Stimulated activated CD8-positive, alpha-beta memory T cell treated with anti-CD3 and anti-CD28 coated beads, Interleukin-4, amount 100 ng/mL, for 1 hour (primary cell): ENCODE data around the gene PDP2.
A peak's percentile ranks its signal among the peaks of the same experiment; 100 is the strongest.
"Not testable (repeated sequence)": the region's sequence is repeated elsewhere in the genome, so short reads cannot be mapped to it uniquely, and the experiment has no call there.

Source experiments
- DNase-seq, 2 donors: peaks; one replicate each; pipeline ENCODE4 v3.0.0-alpha.2; 2020; ENCODE audit warnings: low read depth in 2 of 2, low spot score in 1 of 2

The PDP2 gene

DNA sequence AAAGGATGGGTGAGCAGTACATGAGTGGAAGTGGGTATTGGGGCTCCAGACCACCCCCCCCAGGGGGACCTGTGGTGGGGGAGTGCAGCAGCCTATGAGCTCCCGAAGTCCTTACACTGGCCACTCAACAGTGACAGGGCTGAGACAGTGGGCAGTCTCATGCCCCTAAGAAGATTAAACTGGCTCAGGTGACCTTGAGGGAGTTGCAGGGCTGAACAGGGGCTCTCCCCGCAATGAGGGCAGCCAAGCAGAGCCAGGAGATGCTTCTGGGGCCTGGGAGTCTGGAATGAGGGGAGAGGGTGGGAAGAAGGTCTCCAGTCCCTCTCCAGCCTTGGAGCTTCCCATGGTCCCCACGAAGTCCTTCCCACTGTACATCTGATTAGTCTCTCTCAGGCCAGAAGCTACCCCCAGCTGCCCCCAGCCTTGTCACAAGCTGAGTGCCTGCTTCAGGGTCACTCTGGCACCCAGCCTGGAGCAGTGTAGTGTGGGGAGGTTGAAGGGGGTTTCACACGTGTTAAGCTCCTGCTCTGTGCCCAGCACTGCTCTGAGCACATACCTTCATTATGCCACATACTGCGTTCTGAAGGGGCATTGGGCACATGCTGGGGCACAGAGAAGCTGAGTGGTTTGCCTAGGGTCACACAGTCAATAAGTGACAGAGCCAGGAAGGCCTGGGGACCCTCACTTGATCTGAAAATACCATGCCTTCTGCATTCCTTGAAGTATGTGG is 39.4 kb downstream of the PDP2 start:
- no peak for DNase-seq

DNA sequence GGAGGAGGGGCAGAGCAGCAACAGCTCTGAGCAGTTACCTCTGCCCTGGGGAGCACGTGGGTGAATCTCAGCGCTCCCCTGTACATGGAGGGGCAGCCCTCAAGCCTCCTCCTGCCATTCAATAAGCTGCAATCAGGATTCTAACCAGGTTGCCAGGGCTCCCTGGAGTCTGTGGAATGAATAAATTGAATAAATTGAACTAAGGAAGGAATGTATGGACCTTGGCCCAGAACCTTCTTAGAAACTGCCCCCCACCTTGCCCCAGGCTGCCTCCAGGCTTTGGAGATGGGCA is 39.9 kb downstream of the PDP2 start:
- no peak for DNase-seq

DNA sequence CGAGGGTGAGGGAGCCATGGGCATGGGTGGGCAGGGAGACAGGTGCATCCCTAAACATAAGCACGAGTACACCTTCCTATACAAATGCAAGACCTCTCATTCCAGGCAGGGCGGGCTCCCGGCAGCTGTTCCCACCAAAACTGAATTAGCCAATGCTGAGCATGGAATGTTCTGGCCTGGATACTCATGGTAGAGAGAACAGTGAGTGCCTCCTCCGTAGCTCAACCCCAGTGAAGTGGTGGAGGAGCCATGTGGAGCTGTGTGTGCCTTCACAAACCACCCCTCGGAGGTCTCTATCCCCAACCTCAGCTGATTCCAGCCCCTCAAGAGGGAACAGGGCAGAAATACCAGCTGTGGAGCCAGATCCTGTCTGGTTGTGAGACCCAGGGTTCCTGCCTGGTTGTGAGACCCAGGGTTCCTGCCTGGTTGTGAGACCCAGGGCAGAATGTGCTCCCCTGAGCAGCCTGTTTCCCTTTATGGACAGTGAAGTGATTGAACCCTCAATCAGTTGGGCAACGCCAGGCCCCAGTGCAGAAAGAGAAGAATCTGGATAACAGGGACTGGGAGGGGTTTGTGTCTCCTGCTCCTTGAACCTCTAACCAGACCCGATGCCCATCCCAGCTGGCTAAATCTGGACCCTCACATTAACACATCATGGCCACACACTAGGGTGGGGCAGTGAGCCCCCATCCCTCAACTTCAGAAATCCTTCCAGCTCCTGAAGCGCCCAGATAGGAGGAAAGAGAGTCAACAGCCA is 40.8 kb downstream of the PDP2 start:
- no peak for DNase-seq

DNA sequence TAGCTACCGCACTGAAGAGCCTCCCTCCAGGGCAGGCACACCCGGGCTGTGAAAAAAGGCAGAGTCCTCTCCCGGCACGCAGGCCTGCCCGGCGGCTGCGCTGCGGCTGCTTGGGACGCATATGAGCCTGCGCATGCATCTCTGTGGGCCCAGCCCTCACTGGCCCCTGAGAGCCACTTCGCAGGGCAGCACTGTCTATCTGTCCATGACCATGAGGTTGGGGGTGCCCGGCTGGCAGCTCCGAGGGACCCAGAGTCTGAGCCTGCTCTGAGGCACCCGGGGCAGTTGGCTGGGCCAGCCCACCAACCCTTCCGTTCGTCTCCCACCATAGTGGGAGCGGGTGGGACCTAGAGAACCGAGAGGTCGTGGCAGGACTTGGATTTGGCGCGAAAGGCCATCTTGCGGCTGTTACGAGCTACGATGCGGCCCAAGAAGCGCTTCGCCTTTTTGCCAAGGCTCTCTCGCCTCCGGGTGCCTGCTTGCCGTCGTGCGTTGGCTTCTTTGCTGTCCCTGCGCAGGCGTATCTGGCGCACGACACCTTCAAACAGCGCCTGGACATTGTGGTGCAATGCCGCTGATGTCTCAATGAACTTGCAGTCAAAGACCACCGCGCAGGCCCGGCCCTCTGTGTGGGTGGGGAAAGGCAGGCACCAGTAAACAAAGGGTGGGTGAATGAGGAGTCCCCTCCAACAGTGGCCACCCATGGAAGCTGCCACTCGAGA is 41.6 kb downstream of the PDP2 start:
- no peak for DNase-seq

DNA sequence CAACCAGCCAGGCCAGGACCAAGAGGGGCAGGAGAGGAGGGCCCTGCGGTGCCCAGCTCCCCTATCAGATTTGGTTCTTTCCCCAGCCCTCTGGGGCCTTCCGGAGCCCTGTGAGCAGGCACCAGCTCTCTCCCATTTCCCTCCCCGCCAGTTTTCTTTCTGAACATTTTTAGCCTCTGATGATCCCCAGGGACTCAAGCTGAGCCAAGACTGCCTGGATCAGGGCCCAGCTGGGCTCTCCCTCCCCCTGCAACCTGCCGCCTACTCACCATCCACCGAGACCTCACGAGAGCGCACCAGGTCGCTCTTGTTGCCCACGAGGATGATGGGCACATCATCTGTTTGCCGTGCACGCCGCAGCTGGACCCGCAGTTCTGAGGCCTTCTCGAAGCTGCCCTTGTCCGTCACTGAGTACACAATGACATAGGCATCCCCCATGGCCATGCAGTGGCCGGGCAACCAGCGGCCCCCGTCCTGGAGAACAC is 43.0 kb downstream of the PDP2 start:
- DNase-seq, result no peak

DNA sequence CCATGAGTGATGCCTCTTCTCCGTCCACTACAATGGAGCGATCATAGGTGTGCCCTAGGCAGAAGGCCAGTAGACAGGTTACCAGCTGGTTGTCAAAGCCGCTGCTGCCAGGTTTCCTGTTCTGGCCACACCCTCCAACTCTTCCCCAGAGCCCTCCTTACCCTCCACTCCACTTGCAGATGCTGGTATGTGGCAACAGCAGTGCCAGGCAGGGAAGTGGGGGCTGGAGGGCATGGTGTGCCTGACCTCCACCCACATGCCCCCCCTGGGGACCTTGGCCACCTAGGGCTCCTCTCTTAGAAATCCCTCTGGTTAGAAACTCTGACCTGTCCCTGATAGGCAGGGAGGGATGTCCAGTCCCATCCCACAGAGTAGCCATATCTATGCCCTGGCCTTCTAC is 43.6 kb downstream of the PDP2 start:
- no peak for DNase-seq

DNA sequence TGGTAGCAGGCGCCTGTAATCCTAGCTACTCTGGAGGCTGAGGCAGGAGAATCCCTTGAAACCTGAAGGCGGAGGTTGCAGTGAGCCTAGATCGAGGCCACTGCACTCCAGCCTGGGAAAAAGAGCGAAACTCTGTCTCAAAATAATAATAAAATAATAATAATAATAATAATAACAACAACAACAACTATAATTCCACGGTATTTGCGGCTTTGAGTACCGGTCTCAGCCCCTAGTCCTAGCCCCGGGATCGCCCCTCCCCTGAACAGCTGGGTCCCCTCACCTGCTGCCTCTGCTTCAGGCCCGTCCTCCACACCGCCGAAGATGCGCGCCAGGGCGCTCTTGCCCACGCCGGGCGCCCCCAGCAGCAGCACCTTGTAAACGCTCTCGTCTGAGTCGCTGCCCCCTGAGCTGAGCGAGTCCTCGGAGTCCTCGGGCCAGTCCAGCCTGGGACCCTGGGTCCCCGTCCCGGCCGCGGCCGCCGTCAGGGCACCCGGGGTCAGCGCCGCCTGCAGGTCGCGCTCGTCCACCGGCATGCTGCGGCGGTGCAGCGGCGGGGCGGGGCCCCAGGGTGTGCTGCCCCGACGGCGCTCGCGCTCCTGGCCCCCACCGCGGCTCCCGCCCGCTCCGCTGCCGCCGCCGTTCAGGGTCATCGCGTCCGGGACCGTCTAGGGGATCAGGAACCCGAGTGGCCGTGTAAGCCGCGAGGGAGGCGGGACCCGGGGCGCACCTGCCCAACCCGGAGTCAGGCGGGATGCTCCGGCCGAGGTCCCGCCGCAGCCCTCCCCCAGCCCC is 44.4 kb downstream of the PDP2 start:
- DNase-seq, result no peak

DNA sequence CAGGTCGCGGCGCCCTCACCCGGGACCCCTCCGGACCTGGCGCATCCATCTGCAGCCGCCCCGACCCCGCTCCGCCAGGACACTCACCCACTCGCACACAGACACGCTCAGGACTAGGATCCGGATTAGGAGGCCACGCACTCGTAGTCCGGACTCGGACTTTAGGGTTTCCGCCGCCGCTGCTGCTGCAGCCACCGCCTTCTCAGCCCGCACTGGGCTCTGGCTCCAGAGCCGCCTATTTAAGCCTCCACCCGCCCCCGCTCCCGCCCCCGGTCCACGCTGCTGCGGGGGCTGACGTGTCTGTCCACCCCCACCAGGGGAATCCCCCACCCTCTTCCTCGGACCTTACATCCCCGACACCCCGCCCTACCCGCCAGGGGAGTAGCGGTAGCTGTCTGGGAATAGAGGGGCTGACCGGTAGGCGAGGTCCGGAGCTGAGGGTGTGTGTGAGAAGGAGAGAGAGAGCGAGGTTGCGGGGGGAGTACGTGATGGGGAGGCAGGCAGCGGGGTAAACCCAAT is 45.1 kb downstream of the PDP2 start, which contains the start of gene RRAD:
TSS of gene RRAD (minus strand) at position 214 of the 519 bp plus-strand sequence. CDS start 356 bp downstream, outside the sequence.
- no peak for DNase-seq

DNA sequence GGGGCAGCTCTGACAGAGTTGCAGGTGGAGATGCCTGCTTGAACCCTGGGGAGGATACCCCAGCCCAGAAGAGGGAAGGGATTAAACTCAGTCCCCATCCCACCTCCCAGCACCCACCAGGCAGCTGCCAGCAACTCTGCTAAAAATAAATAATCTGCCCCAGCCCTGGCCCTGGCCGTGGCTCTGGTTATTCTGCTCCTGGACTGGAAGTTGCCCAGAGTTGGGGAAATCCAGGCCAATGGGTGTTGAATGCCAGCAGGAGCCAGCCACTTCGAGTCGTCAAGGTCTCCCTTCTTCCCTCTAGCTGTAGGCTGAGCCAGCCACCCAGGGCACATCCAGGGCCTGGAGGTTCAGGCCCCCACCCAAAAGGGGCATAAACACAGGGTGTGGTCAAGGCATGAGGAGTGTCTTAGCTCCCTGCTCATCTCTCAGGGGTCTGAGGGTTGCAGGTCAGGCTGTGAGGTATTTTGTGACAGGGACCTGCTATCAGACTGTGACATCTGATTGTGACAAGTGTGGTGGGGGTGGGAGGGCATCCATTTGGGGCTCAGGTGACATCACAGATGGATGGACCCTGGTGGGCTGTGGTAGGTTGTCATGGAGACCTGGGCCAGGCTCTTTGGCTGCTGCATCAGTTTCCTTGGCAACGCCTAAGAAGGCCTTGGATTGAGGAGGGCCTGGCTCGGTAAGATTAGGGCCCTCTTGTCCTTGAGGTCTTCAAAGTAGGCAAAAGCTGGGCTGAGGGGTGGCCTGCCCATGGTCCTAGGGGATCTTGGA is 46.0 kb downstream of the PDP2 start:
- no peak for DNase-seq

DNA sequence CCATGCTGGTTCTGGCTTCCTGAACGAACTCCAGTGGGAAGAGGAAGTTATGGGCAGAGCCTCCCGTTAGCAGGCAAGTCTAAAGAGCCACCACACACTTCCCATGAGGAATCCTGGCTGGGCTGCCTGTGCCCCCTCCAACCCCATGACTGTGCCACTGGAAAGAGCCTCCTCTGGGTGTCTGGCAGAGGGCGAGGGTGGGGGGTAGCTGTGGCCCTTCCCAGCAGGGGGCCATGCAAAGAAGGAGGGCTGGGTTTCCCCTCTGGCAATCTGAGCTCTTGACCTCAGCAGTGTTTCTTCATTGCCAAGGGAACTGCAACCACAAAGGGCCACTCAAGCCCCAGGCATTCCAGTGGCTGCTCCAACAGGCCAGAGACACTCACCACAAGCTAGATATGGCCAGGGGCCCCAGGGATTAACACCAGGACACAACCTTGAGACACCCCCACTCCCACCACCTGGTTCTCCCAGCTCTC is 46.7 kb downstream of the PDP2 start:
- no peak for DNase-seq

DNA sequence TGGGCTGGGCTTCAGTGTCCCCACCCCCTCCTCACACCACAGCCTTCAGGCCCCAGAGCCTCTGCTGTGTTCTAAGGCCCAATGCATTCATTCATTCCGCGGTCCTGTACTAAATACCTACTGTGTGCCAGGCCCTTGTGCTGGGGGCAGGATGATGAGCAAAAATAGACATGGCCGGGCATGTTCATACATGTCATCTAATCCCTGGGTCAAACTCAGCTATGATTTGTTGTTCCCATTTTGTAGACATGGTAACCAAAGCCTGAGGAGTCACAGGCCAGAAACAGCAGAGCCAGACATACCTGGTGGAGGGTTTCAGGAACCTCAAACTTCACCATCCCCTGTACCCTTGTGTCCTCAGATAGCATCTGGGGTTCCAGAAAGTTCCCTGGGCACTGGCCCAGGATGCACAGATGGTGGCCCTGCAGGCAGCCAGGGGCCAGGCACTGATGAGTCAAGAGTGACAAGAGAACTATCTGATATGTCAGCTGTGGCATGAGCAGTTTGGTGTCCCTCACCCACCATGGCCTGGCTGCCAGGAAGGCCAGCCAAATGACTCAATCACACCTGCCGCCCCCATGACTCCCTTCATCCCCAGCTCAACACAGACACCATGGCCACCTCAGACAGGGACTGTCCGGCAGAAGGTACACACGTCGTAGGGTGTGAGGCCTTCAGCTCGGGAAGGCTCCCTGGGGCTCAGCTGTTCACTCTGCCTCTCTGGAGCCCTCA is 47.8 kb downstream of the PDP2 start:
- DNase-seq, result no peak

DNA sequence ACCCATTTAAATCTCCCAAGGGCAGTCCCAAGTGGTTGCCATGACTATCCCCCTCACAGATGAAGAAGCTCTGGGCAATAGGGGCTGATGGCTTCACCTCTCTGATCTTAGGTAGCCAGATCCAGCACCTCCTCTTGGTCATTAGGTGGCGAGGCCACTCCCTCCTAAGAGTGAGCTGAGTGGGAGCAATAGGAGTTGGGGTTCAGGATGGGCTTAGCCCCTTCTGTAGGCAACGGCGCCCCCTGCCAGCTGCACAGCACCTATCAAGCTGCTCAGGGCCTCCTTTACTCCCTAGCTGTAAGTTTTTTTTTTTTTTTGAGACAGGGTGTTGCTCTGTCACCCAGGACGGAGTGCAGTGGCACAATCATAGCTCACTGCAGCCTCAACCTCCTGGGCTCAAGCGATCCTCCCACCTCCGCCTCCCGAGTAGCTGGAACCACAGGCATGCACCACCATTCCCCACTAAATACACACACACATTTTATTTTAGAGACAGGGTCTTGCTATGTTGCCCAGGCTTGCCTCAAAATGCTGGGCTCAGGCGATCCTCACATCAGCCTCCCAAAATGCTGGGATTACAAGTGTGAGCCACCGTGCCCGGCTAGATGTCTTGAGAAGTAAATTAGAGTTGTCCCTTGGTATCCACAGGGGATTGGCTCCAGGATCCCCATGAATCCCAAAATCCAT is 48.5 kb downstream of the PDP2 start:
- no peak for DNase-seq

DNA sequence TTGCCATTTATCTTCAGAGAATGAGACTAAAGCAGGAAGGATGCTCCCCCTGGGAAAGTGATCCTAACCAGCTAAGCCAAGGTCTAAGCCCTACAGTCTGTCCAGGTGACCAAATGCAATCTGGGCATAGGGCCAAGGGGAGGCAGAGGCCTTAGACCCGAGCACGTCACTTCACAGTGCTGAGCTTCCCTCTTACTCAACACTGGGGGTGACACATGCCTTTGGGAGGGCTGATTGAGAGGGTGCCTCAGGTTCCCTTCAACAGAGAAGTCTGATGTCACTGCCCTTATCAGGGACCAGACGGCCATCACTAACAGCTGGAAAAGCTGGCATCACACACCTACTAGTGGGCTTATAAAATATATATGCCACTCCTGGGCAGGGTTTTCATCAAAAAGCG is 49.9 kb downstream of the PDP2 start:
- DNase-seq, result no peak

DNA sequence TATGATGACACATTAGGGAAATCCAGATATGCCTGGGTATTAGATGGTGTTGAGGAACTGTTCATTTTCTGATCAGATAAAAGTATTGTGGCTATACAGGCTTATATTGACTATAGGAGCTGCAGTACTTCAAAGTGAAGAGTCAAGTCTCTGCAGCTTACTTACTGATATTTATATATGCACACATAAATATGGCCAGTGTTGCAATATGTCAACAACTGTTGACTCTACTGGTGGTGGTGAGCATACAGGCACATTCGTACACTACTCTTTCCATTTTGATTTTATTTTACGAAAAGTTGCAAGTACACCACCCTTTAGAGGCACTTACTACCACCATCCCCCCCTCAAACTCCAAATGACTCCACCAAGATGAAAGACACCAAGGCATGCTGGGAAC is 51.4 kb downstream of the PDP2 start:
- no peak for DNase-seq

DNA sequence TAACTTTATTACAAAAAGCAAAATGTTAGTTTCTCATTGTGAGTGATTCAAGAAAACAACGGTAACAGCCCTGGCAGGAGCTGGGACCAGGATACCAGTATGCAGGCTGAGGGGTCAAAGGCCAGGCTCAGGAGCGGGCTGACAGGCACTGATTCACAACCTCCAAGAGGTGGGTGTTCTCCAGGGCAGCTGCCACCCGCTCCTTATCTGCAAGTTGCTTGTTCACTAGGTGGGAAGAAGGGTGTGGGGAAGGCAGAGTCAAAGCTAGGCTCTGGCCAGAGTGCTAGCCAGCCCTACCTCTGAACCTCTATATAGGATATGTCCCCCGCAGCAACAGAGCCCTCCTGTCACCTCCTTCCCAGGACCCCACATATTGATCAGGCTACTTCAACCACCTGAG is 51.8 kb downstream of the PDP2 start:
- DNase-seq, result no peak

DNA sequence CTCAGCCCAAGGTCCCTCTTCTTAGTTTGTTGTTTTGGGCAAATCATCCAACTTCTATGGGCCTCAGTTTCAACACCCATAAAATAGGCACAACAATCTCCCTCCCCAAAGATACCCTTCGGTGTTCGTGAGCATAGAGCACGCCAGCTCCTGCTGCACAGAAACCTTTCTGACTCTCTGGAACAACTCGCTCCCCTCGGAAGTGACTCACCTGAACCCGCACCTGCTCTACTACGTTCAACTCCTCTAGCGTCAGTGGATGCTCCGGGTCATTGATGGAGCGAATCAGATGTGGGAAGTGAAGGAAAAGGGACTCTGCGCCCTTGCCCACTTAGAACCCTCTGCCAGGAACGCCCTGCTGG is 53.4 kb downstream of the PDP2 start:
- peak in 1 of 2 donors; percentile 39 for DNase-seq

DNA sequence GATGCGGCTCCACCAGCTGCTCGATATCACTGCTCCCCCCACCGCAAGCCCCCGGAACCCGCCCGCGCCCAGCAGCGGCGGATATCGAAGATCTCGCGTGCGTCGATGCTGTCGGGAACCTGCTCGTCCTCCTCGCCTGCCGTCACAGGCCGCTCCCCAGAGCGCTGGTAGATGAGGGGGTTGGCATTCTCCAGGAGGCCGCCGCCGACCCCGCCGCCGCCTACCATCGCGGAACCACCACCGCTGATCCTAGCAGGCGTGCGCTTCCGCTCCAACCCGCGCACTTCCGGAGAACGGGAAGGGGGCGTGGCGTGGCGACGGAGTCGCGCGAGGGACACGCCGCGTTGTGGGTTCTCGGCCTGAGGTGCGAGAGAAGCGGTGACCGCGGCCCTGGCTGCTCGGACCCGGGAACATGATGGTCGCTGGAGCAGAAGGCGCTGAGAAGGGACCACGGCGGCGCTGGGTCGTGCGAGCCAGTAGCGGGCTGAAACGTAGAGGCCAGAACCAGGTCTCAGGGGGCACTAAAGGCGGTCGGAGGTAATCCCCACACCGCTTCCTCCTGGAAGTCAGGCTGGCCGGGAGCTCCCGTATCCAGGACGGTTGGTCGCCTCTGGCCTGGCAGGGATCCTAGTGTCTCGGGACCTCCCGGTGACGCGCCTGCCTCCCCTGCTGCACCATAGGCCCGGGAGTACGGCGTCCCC is 54.0 kb downstream of the PDP2 start, which contains the start of gene CIAO2B:
TSS of gene CIAO2B (minus strand) at position 265 of the 701 bp plus-strand sequence. CDS start at position 227, 38 bp downstream.
- peak; percentile 73 to 76 for DNase-seq

DNA sequence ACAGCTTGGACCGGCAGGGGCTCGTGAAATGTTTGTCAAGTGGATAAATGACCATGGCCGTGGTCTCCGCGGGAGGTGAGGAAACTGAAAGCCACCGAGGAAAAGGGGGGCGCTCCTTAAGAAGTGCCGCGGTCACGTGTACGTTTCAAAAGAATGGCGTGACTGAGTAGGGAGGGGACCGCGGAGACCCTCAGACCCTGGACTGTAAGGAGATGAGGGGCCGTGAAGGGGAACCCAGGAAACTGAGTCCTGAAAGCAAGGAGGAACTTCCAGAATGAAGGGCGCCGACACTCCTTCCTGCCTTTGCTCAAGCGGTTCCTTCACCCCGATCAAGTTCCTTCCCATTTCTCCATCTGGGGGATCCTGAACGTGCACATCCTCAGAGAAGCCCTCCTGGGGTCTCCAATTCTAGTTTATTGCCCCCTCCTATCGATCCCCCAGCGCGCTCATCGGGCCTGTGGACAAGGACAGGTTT is 54.6 kb downstream of the PDP2 start:
- not testable (repeated sequence) for DNase-seq
